ACC112 (cell line): ENCODE measurements around the gene RFX5.

Experiments used
- H2AFZ ChIP-seq: fragments of 200-600 bp; sonication (generic); one replicate; pipeline ENCODE4 v1.6.0; 2017; ENCODE audit warnings: antibody characterized with exemption, low read length; ENCODE audit not compliant: unreplicated experiment
- H3K27ac ChIP-seq: fragments of 200-600 bp; sonication (generic); 2 replicates; pipeline ENCODE4 v1.5.1; 2014; ENCODE audit warnings: low read depth, mild to moderate bottlenecking, antibody characterized with exemption, low read length, moderate library complexity
- H3K27me3 ChIP-seq: fragments of 200-600 bp; sonication (generic); 2 replicates; pipeline ENCODE4 v1.6.1; 2014; ENCODE audit warnings: mild to moderate bottlenecking, antibody characterized with exemption, low read length, moderate library complexity, mixed read lengths; ENCODE audit not compliant: insufficient read depth
- H3K36me3 ChIP-seq: fragments of 200-600 bp; sonication (generic); 2 replicates; pipeline ENCODE4 v1.6.1; 2016; ENCODE audit warnings: mild to moderate bottlenecking, antibody characterized with exemption, low read length, moderate library complexity, mixed read lengths; ENCODE audit not compliant: insufficient read depth
- H3K4me1 ChIP-seq: fragments of 200-600 bp; sonication (generic); one replicate; pipeline ENCODE4 v1.6.1; 2016; ENCODE audit warnings: low read length, mixed read lengths; ENCODE audit not compliant: insufficient read depth, unreplicated experiment, control insufficient read depth
- H3K4me3 ChIP-seq: fragments of 200-600 bp; sonication (generic); 2 replicates; pipeline ENCODE4 v1.5.1; 2014; ENCODE audit warnings: mild to moderate bottlenecking, low read depth, low read length
- H3K79me2 ChIP-seq: fragments of 200-600 bp; sonication (generic); one replicate; pipeline ENCODE4 v1.6.0; 2016; ENCODE audit warnings: low read length; ENCODE audit not compliant: control insufficient read depth, unreplicated experiment, insufficient read depth

The RFX5 gene

GRCh38 chr1:151292207-151293030 lies 54.6 kb downstream of the RFX5 start:
- Histone ChIP-seq H3K79me2 (no peaks in the 10 kb centered on the region), H3K27ac (no peak overlapping the region), H3K36me3 (peaks cover 11% of the 10 kb centered on the region; the same call in 1 of the 2 replicates)

GRCh38 chr1:151290709-151291303 lies 56.2 kb downstream of the RFX5 start:
- Histone ChIP-seq H3K27me3 (no peaks in the 10 kb centered on the region), H3K27ac (no peak overlapping the region), H3K4me1 (no peaks in the 10 kb centered on the region), H2AFZ (no peak overlapping the region), H3K79me2 (no peaks in the 10 kb centered on the region), H3K36me3 (peaks cover 7% of the 10 kb centered on the region; the same call in 1 of the 2 replicates), H3K4me3 (no peak overlapping the region)

More at GRCh38 chr1:151292207-151293030, 54.6 kb downstream of the RFX5 start:
- H2AFZ ChIP-seq, result no peak overlapping the region
- no peaks in the 10 kb centered on the region for H3K4me1 ChIP-seq
- no peak overlapping the region for H3K4me3 ChIP-seq
- no peaks in the 10 kb centered on the region for H3K27me3 ChIP-seq
